Measurements from ENCODE around the gene SLC22A9. TPM values are rescaled to one million over a fixed set of nuclear protein-coding genes. Genes with fewer than 3 reads are reported as not detected.

The SLC22A9 gene
- total and polyA plus RNA-seq, 2 of the 4 experiments (the other 2 are of a cell fraction) = not detected

- no peak overlapping the region for H2BK20ac ChIP-seq (ENCODE audit: low read depth, low read length)
- no peaks in the 10 kb centered on the region for H3K36me3 ChIP-seq (ENCODE audit: control insufficient read depth, insufficient read depth, low read length)
- no peak overlapping the region for H2AK9ac ChIP-seq (replicated peaks; ENCODE audit: low read depth, low read length, poor library complexity)
- ATAC-seq (ENCODE audit: low read depth) (no peak), DNase-seq (no peak)
- H4K8ac ChIP-seq (ENCODE audit: low read depth in 2 of 2, low read length in 2 of 2) = no peak overlapping the region
- dilution Hi-C loops (cut with HindIII; ENCODE audit: low sequenced_read_pairs, unreplicated experiment) = no loop called here
- no peak overlapping the region for H2BK5ac ChIP-seq (ENCODE audit: low read depth, low read length, poor library complexity, severe bottlenecking)
- no peak overlapping the region for H3K4me3 ChIP-seq (ENCODE audit: insufficient read depth, low read depth, low read length)
- H3K4ac ChIP-seq (ENCODE audit: low read depth, low read length) = no peak overlapping the region
- H2AFZ ChIP-seq (replicated peaks; ENCODE audit: low read length, poor library complexity) = no peak overlapping the region
- no peak overlapping the region for H3K18ac ChIP-seq (ENCODE audit: low read depth, low read length)
- H3K27ac ChIP-seq (ENCODE audit: insufficient read depth, low read length) = no peak overlapping the region
- no peak overlapping the region for H3K14ac ChIP-seq (replicated peaks; ENCODE audit: low read depth, low read length)
- no TSS peak for BruUV-seq (replicated peaks)
- no peak overlapping the region for H3K56ac ChIP-seq (ENCODE audit: extremely low read depth, insufficient read depth, low read length)
- H3K23ac ChIP-seq (ENCODE audit: low read depth, low read length) = no peak overlapping the region
- no peaks in the 10 kb centered on the region for H3K4me1 ChIP-seq (ENCODE audit: control insufficient read depth, insufficient read depth, low read length)
- peaks cover 2% of the 10 kb centered on the region; the same call in 1 of the 2 replicates for H3K27me3 ChIP-seq (ENCODE audit: control insufficient read depth, insufficient read depth, low read length)
- 32% methylated on average over 5 of the region's 6 CpGs; no CpG with 5 or more reads in 1 of the 2 experiments for WGBS, 2 experiments (ENCODE audit: extremely low coverage in 2 of 2, insufficient read length in 1 of 2)
- in situ Hi-C loops (cut with MboI; ENCODE audit: low sequenced_read_pairs) = no loop called here
- TF ChIP-seq CEBPB (IDR thresholded peaks at IDR 0.05; ENCODE audit: low read depth, low read length) (no peak), FOS (IDR thresholded peaks at IDR 0.05; ENCODE audit: low read depth, low read length) (no peak), BHLHE40 (IDR thresholded peaks at IDR 0.05; ENCODE audit: low read depth, low read length) (no peak), ELK1 (IDR thresholded peaks at IDR 0.05; ENCODE audit: borderline replicate concordance, low read depth, low read length) (no peak), RAD21 (IDR thresholded peaks at IDR 0.05; ENCODE audit: low read length) (no peak), CHD1 (IDR thresholded peaks at IDR 0.05; ENCODE audit: low read depth, low read length) (no peak), NFE2L2 (IDR thresholded peaks at IDR 0.05; ENCODE audit: low read depth, low read length) (no peak), RFX5 (IDR thresholded peaks at IDR 0.05; ENCODE audit: low read depth, low read length) (no peak), MXI1 (IDR thresholded peaks at IDR 0.05; ENCODE audit: borderline replicate concordance, low read depth, low read length) (no peak)
- no peaks in the 10 kb centered on the region for H4K20me1 ChIP-seq (ENCODE audit: insufficient read depth, low read length)
- ChIA-PET CTCF (no interaction called here), POLR2A (ENCODE audit: unreplicated experiment) (no interaction called here)
- H2AK5ac ChIP-seq (ENCODE audit: low read depth, low read length) = no peak overlapping the region
- H3K9me3 ChIP-seq (ENCODE audit: control insufficient read depth, insufficient read depth, low read length) = no peaks in the 10 kb centered on the region
- intact Hi-C loops (cut with micrococcal nuclease) = no loop called here
- H2BK120ac ChIP-seq (ENCODE audit: low read depth, low read length) = no peak overlapping the region
- H2BK15ac ChIP-seq (ENCODE audit: low read depth, low read length) = no peak overlapping the region
- H4K5ac ChIP-seq (ENCODE audit: low read depth, low read length) = no peak overlapping the region
- no peak overlapping the region for H3K4me2 ChIP-seq (ENCODE audit: low read depth, low read length)
- no peak overlapping the region for H3K9ac ChIP-seq (ENCODE audit: low read depth, low read length)
- H4K91ac ChIP-seq (ENCODE audit: insufficient read depth, low read depth, low read length) = no peak overlapping the region
- no peaks in the 10 kb centered on the region for H3K79me1 ChIP-seq (ENCODE audit: low read depth in 1 of 2, low read length in 2 of 2)
- no peaks in the 10 kb centered on the region; the same call in 1 of the 2 replicates for H3K9me1 ChIP-seq (ENCODE audit: insufficient read depth, low read length)
Measured at GRCh38 chr11:63459586-63459985, 90.0 kb downstream of the SLC22A9 start.

Other genes with a start within 250 kb of the SLC22A9 start
- not detected in 2 replicates for gene SLC22A24, start 225.6 kb upstream of the SLC22A9 start, total RNA-seq (2012; rRNA removed)
- gene SLC22A24, start 225.6 kb upstream of the SLC22A9 start, polyA plus RNA-seq (2012; rRNA removed) = not detected in 2 replicates
- not detected in 2 replicates for gene SLC22A25, start 126.2 kb upstream of the SLC22A9 start, total RNA-seq (2012; rRNA removed)
- gene SLC22A25, start 126.2 kb upstream of the SLC22A9 start, polyA plus RNA-seq (2012; rRNA removed) = not detected in 2 replicates
- not detected in 2 replicates for gene PLAAT5, start 121.4 kb downstream of the SLC22A9 start, total RNA-seq (2012; rRNA removed)
- gene PLAAT5, start 121.4 kb downstream of the SLC22A9 start, polyA plus RNA-seq (2012; rRNA removed) = not detected in 2 replicates
- gene LGALS12, start 136.3 kb downstream of the SLC22A9 start, total RNA-seq (2012; rRNA removed) = not detected in 2 replicates
- gene LGALS12, start 136.3 kb downstream of the SLC22A9 start, polyA plus RNA-seq (2012; rRNA removed) = not detected in 2 replicates
- 0.18 TPM in 1 of 2 replicates, not detected in the other for gene PLAAT4, start 167.0 kb downstream of the SLC22A9 start, total RNA-seq (2012; rRNA removed)
- gene PLAAT4, start 167.0 kb downstream of the SLC22A9 start, polyA plus RNA-seq (2012; rRNA removed) = 0.17 and 0.34 TPM in 2 replicates
- not detected in 2 replicates for gene PLAAT2, start 193.6 kb downstream of the SLC22A9 start, total RNA-seq (2012; rRNA removed)
- gene PLAAT2, start 193.6 kb downstream of the SLC22A9 start, polyA plus RNA-seq (2012; rRNA removed) = not detected in 2 replicates
- gene PLAAT3, start 244.6 kb downstream of the SLC22A9 start, total RNA-seq (2012; rRNA removed) = 3.2 and 3.3 TPM in 2 replicates
- 3.9 and 4.5 TPM in 2 replicates for gene PLAAT3, start 244.6 kb downstream of the SLC22A9 start, polyA plus RNA-seq (2012; rRNA removed)